Adrenal gland (tissue), 5 donors: ENCODE data around the gene SNX11.

Experiments used
- CTCF ChIP-seq, 6 experiments: fragments of 450-650 bp in 4 of 6; fragments of 200-600 bp in 2 of 6; sonication (generic) in 1 of 6; IDR thresholded peaks; 1 replicate in 5 of 6; 2 replicates in 1 of 6; pipeline versions ENCODE4 v1.5.1 to v1.8.0; 2016 to 2021; ENCODE audit warnings: antibody characterized with exemption in 6 of 6, mild to moderate bottlenecking in 2 of 6, moderate library complexity in 1 of 6
- POLR2A ChIP-seq, 2 donors: fragments of 450-650 bp; IDR thresholded peaks; one replicate each; pipeline ENCODE4 v1.6.1; 2017; ENCODE audit warnings: antibody characterized with exemption in 2 of 2, mild to moderate bottlenecking in 2 of 2, moderate library complexity in 1 of 2
- donor health status: DM: no; HTN: no; CAD: no.

DNA sequence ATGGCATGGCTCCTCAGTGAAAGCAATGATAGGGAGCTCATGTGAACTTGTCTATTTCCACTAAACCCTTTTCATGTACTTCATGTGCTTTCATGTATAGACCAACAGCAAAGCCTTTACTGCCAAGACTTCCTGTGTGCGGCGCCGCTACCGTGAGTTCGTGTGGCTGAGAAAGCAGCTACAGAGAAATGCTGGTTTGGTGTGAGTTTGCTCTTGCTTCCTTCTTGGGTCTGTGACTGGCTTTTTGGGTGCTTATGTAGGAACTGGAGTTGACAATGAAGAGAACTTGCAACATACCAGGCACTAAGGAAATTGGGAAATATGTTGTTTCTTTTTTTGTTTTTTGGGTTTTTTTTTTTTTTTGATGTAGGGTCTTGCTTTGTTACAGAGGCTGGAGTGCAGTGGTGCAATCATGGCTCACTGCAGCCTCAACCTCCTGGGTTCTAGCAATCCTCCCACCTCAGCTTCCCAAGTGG lies 5.7 kb downstream of the SNX11 start:
- TF ChIP-seq CTCF (IDR thresholded peaks at IDR 0.05) = no peak
- TF ChIP-seq POLR2A (IDR thresholded peaks at IDR 0.05) = peak in 1 of 2 donors; percentile 25
